Smooth muscle cell (in vitro differentiated cells): ENCODE results near the gene COL18A1. TPM values are rescaled to one million over a fixed set of nuclear protein-coding genes. Genes with fewer than 3 reads are reported as not detected.

Experiments
- DNase-seq: peaks from one replicate; lab custom pipeline; 2025; ENCODE audit not compliant: unreplicated experiment; lab: John Stamatoyannopoulos, UW
- H2AFZ ChIP-seq: fragments of 200-600 bp; sonication (generic); 2 replicates; pipeline ENCODE4 v1.6.0; 2016; ENCODE audit warnings: antibody characterized with exemption, low read depth, mild to moderate bottlenecking
- H3F3A ChIP-seq: fragments of 200-600 bp; sonication (generic); 2 replicates; pipeline ENCODE4 v1.6.0; 2017; ENCODE audit warnings: antibody characterized with exemption, low read depth
- H3K27ac ChIP-seq: fragments of 200-600 bp; sonication (generic); 2 replicates; pipeline ENCODE4 v1.5.1; 2016; ENCODE audit warnings: low read depth, mild to moderate bottlenecking
- H3K27me3 ChIP-seq: fragments of 200-600 bp; sonication (generic); 2 replicates; pipeline ENCODE4 v1.6.1; 2016; ENCODE audit warnings: low read depth, mild to moderate bottlenecking
- H3K36me3 ChIP-seq: fragments of 200-600 bp; sonication (generic); 2 replicates; pipeline ENCODE4 v1.5.1; 2016; ENCODE audit warnings: low read depth
- H3K4me1 ChIP-seq: fragments of 200-600 bp; sonication (generic); 2 replicates; pipeline ENCODE4 v1.5.1; 2016; ENCODE audit warnings: low read depth
- H3K4me2 ChIP-seq: fragments of 200-600 bp; sonication (generic); 2 replicates; pipeline ENCODE4 v1.6.0; 2016; ENCODE audit warnings: mild to moderate bottlenecking
- H3K4me3 ChIP-seq: fragments of 200-600 bp; sonication (generic); 2 replicates; pipeline ENCODE4 v1.5.1; 2016; ENCODE audit warnings: mild to moderate bottlenecking
- H3K79me2 ChIP-seq: fragments of 200-600 bp; sonication (generic); 2 replicates; pipeline ENCODE4 v1.6.0; 2016; ENCODE audit warnings: low read depth, mild to moderate bottlenecking
- H3K9ac ChIP-seq: fragments of 200-600 bp; sonication (generic); 2 replicates; pipeline ENCODE4 v1.6.0; 2016; ENCODE audit warnings: low read depth
- H3K9me3 ChIP-seq: fragments of 200-600 bp; sonication (generic); replicated peaks from 2 replicates; pipeline ENCODE4 v1.5.1; 2016; ENCODE audit warnings: low read depth
- H4K20me1 ChIP-seq: fragments of 200-600 bp; sonication (generic); 2 replicates; pipeline ENCODE4 v1.6.0; 2016; ENCODE audit warnings: low read depth
- CTCF ChIP-seq: fragments of 200-600 bp; sonication (generic); IDR thresholded peaks from 2 replicates; pipeline ENCODE4 v1.5.1; 2017; ENCODE audit warnings: borderline replicate concordance, mild to moderate bottlenecking, antibody characterized with exemption; ENCODE audit not compliant: insufficient read depth, poor library complexity, severe bottlenecking
- WGBS: methylation state at CpG from one replicate; pipeline ENCODE4 v1.1.7; 2016; ENCODE audit warnings: low lambda C conversion rate; 5-methylcytosine and 5-hydroxymethylcytosine counted together
- polyA plus RNA-seq: library from polyadenylated mRNA; unstranded; fragments of >200 nt; fragmentation: Nextera tagmentation; extraction: Ambion mirVana; gene quantifications from 2 replicates; pipeline ENCODE4 v1.2.1, GENCODE V29; 2016
- total RNA-seq: library from RNA; depleted of rRNA; stranded (reverse); fragments of >200 nt; gene quantifications from 2 replicates; pipeline ENCODE4 v1.2.3, GENCODE V29; 2014

The COL18A1 gene
- total and polyA plus RNA-seq, 2 experiments from 2014 or later: 192 to 485 TPM

GRCh38 chr21:45410865-45411809 lies 6.2 kb downstream of the COL18A1 start:
- Histone ChIP-seq H3K9me3 (no peaks in the 10 kb centered on the region), H3K4me3 (no peak overlapping the region), H4K20me1 (peaks cover 100% of the 10 kb centered on the region), H3F3A (peaks cover 34% of the 10 kb centered on the region), H3K27ac (peak overlapping the region; percentile 73), H3K9ac (peak overlapping the region; percentile 13), H3K79me2 (peaks cover 93% of the 10 kb centered on the region), H2AFZ (no peak overlapping the region), H3K36me3 (no peaks in the 10 kb centered on the region), H3K4me2 (peak overlapping the region; percentile 62), H3K4me1 (peaks cover 62% of the 10 kb centered on the region), H3K27me3 (no peaks in the 10 kb centered on the region)
- DNase-seq: no peak
- TF ChIP-seq CTCF: no peak
- 32% methylated on average over 31 of the region's 31 CpGs for WGBS

- Histone ChIP-seq H3F3A (peaks cover 34% of the 10 kb centered on the region), H3K36me3 (no peaks in the 10 kb centered on the region), H2AFZ (no peak overlapping the region), H3K27me3 (no peaks in the 10 kb centered on the region), H3K9ac (no peak overlapping the region), H3K4me2 (peak overlapping the region; percentile 27), H3K27ac (peak overlapping the region; percentile 73), H3K4me1 (peaks cover 55% of the 10 kb centered on the region), H3K79me2 (peaks cover 94% of the 10 kb centered on the region), H4K20me1 (peaks cover 100% of the 10 kb centered on the region), H3K4me3 (no peak overlapping the region), H3K9me3 (no peaks in the 10 kb centered on the region)
- DNase-seq: no peak
- 61% methylated on average over 18 of the region's 18 CpGs for WGBS
- no peak for TF ChIP-seq CTCF
Measured at GRCh38 chr21:45411810-45412206, 6.8 kb downstream of the COL18A1 start.

- peaks cover 34% of the 10 kb centered on the region for H3F3A ChIP-seq
- no peak for DNase-seq
- TF ChIP-seq CTCF: no peak
Measured at GRCh38 chr21:45412491-45412890, 7.5 kb downstream of the COL18A1 start.

More at GRCh38 chr21:45412491-45412890, 7.5 kb downstream of the COL18A1 start:
- Histone ChIP-seq H3K4me3 (no peak overlapping the region), H3K27ac (no peak overlapping the region), H3K9me3 (no peaks in the 10 kb centered on the region), H4K20me1 (peaks cover 100% of the 10 kb centered on the region), H3K4me2 (no peak overlapping the region), H3K4me1 (peaks cover 51% of the 10 kb centered on the region), H3K27me3 (no peaks in the 10 kb centered on the region), H3K36me3 (no peaks in the 10 kb centered on the region), H3K79me2 (peaks cover 94% of the 10 kb centered on the region), H2AFZ (no peak overlapping the region), H3K9ac (no peak overlapping the region)
- WGBS: 85% methylated on average over 7 of the region's 7 CpGs
